ENCODE data around the gene DARS1.

DNA sequence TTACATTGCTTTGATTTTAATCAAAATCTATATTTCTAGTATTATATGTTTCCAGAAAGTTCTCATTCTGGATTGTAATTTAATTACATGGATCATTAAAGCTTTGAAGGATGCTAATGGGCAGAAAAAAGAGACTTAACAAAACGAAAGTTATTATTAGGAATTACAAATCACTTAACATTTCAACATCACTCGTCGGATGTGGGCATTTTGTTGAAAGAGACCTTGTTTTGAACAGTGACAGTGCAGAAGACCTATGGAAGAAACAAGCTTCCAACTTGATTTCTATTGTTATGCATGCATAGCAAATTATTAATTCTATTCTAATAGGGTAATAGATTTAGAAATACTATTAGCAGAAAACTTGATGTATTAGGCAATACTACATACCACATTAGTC lies 31.4 kb upstream of the DARS1 start:
- TF ChIP-seq, protein P1, sequence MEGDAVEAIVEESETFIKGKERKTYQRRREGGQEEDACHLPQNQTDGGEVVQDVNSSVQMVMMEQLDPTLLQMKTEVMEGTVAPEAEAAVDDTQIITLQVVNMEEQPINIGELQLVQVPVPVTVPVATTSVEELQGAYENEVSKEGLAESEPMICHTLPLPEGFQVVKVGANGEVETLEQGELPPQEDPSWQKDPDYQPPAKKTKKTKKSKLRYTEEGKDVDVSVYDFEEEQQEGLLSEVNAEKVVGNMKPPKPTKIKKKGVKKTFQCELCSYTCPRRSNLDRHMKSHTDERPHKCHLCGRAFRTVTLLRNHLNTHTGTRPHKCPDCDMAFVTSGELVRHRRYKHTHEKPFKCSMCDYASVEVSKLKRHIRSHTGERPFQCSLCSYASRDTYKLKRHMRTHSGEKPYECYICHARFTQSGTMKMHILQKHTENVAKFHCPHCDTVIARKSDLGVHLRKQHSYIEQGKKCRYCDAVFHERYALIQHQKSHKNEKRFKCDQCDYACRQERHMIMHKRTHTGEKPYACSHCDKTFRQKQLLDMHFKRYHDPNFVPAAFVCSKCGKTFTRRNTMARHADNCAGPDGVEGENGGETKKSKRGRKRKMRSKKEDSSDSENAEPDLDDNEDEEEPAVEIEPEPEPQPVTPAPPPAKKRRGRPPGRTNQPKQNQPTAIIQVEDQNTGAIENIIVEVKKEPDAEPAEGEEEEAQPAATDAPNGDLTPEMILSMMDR (conservative IDR thresholded peaks at IDR 0.05): no peak
- no peak for TF ChIP-seq EZH2 (IDR thresholded peaks at IDR 0.05; ENCODE audit: low read depth)

Measured in PC-9 (cell line).